NCI-H187 (cell line): ENCODE results near the gene NRXN3.
"Not testable (repeated sequence)": the region's sequence is repeated elsewhere in the genome, so short reads cannot be mapped to it uniquely, and the experiment has no call there.

Experiments
- DNase-seq, 2 experiments: peaks; one replicate each; lab custom pipeline; 2025; lab: John Stamatoyannopoulos, UW

The NRXN3 gene

DNA sequence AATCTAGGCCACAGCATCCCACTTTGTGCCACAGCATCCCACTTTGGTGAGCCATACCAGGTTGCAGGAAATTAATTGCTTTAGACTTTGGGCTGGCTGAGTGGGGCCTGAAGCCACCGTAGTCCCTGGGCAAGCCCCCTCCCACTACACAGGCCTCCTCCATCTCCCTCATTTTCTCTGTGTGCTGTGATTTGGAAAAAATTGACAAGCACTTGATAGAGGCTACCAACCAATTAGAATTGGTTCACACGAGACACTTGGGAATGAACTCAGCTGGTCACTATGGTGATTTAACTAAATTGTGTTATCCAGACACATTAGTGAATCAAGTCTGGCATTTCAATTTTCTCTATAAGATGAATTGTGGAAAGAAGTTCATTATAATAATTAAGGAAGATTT, 1560.0 kb downstream of the NRXN3 start:
- no peak for DNase-seq

DNA sequence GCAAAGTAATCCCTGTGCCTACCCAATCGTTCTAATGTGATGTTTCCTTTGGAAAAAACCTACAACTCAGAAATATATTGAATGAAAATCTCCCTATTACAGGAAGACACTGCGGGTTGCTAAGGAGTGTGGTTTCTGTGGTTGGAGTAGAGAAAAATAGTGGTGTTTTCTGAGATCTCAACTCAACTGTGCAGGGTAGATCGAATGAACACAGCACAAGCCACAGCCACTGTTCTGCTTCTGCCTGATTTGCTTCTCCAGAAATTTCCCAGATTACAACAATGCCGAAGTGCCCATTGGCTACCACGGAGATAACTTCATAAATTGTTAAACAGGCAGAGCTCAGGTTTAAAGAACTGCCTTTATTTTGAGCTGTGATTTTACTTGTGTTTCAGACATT, 1560.8 kb downstream of the NRXN3 start:
- DNase-seq: no peak

DNA sequence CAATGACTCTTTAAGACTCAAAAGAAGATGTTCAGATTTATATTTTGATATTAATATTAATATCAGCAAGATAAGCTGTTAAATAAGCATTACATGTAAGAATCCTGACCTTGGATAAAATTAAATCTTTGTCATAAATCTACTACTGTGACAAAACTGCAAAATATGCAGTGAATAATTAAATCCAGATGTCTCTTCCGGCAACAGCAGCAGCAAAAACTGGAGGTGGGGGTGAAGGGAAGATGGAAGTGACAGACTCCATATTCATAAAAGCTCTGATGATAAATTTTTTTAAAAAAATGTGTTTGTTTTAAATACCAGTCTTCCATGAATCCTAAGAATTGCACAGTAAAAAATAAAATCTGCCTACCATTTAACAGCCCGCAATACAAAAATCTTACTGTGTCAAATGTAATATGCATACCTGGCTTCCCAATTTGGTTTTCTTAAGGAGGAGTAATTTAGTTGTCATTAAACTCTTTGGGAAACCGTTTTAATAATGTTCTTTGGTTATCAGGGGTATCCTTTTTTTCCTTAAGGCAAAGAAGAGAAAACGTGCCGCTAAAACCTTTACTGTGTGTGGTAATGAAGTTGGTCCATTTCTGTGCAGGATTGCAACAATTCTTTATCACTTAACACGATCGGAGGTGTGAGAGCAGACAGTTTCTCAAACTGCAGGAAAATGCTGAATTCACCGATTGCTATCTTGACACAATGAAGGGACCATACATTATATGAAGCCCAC, 1562.9 kb downstream of the NRXN3 start:
- DNase-seq: no peak

DNA sequence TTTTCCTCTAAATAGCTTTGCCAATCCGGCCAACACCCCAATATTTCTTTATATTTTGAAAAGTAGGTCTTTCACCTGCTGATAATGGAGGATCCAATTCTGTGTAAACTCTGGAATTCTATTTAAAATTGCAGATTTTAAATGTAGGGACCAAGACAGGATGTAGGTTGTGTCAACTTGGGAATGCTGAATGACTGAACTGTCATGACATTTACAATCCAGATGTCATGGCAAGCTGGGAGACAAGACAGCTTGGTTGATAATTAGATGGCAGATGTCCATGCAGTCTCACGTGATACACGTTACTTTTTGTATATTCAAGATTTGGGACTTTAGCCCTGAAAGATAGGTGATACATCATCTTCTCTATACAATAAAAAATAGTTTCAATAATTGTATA, 1564.0 kb downstream of the NRXN3 start:
- no peak for DNase-seq

DNA sequence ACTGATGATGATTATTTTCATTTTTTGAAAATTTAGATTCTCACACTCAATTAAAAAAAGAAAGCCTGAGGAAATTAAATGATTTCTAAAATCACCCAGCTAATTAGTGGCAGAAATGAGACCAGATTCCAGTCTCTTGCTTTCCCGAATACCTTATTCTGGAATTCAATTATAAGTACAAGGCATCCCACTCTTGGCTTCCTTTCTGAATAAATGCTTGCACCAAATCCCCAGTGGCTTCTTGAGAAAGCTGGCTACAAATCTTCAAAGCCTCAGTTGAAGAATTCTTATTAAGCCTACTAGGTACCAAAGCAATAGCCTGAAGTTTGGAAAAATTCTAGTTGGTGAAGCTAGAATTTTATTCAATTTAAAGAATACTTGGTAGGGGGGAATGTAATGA, 1564.5 kb downstream of the NRXN3 start:
- no peak for DNase-seq

DNA sequence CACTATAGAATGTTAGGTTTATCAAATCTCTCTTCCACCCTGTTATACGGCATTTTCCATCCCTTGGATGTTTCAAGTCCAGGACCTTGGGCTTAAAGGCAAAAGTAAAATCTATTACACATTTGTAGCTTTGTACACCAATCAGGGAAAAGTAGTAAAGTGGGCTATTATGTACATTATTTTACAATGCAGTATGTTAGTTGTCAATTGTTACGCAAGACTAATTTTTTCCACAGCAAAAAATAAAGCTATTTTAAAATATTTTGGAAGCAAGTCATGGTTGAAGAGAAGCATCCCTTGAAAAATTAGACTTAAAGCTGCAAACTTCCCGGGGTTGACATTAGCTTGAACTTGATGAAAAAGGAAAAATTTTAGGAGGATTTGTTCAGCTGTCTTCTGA, 1564.9 kb downstream of the NRXN3 start:
- no peak for DNase-seq

DNA sequence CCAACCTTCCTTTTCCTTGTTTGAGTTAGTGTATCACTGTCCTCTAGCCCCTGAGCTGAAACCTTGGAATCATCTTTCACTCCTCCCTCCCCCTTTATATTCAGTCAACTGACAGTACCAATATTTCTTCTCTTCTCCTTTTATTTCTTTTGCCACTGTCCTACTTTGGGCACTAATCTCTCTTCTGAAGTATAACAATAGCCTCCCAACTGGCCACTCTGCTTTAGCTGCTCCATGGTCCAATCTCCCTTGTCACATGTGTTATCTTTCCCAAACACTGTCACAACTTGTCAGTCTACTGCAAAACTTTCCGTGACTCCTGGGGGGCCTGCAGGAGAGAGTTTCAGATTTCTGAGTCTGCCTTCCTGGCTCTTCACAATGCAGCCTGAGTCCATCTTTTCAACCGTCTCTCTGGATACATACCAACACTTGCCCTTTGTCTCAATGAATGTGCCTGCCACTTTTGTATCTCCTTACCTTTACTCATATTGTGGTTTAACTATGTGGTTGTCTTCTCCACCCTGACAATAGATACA, 1570.0 kb downstream of the NRXN3 start:
- no peak for DNase-seq

DNA sequence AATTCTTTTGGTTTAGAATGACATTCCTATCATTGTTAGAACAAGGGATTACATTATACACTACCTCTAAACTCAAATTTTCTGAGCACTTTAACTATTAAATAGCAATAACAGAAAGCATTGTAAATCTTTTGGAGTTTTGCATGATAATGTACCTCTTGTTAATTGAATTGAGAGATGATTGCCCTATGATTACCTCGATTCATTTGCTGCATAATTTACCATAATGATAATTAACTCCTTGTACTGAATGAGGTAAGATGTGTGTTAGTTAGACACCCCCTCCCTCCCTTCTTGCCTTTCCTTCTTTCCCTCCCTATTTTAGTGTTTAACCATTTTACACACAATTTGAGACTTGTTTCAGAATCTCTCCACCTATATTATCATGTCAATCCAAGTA, 1572.0 kb downstream of the NRXN3 start:
- DNase-seq: no peak

DNA sequence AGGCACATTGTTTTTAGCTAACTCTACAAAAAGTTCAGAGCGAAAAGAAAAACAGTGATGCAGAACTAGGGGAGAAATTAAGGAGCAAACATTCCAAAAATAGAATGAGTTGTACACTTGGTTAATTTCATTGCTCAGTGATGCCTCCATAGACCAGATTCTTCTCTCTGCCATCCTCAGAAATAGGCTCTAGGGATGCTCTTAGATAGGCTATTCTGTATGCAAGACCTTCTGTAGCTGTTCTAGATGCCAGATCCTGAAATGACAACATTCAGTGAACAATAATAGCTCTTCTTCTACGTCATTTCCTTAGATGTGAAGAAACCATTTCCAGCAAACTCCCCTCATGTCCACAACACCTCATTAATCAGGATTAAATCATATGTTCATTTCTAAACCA, 1574.9 kb downstream of the NRXN3 start:
- DNase-seq: no peak

DNA sequence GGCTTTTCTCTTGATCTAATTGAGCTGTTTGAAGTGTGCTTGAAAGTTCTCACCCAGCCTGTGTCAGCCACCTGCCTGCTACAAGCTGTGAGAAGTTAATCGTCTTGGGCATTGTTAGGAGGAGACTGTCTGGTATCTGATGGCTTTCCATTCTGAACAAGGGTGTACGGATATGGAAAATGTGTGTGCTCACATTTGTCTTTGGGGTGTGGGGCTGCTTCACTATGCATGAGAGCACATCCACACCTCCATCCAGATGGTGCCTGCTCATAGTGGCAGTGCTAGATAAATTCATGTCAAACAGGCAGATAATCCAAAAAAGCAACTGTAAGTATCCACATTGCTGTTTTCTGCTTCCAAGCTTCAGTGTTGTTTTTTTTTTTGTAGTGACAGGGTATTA, 1578.9 kb downstream of the NRXN3 start:
- peak in 1 of 2 experiments; percentile 67 for DNase-seq

DNA sequence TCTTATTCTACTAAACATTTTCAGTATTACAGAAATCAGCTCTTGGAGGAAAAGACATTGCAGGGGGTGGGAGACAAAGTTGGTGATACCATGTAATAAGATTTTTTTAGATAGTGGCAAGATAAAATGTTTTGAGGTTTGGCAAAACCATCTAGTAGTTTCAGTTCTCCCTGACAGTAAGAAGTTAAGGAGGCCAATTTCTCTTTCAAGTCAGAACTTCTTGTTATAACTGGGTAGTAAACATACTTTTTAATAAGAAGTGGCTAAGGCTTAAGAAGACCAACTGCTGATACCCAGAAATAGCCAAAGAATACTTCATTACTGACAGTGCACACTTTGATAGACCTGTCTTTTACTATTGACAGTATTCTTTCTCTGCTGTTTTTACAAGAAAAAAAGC, 1588.8 kb downstream of the NRXN3 start:
- DNase-seq: no peak

DNA sequence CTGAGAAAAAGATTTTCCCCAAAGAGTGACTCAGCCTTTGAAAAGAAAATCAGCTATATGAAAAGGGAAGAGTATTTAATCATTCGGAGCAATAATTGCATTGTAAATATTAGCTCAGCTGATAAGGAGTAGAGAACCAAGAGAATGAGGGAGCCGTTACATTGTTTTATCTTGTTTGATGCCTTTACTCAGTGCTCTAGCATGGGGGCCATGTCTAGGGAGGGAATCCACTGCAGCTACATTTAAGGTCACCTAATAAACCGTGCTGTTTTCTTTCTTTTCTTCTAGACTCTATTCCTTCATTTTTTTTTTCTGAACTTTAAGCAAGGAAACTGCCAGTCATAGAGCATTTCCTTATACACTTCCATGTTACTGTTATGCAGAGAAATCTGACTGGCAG, 1594.2 kb downstream of the NRXN3 start:
- no peak for DNase-seq

DNA sequence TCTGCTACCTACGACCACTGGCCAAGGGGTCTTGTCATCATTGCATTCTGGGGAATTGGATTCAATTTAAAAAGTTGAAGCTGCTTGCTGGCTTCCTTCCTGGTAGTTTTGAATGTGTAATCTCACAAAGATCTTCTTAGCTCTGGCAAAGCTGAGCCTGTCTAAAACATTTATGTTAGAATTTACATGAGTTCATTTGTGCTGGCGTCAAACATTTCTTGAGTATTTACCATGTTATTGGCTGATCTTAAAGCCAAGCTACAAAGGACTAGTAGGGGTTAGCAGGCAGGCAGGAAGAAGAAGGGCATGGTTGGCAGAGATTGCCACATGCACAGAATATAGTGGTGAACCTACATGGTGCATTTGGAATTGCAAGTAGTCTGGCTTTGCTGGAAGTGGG, 1596.3 kb downstream of the NRXN3 start:
- DNase-seq: no peak

DNA sequence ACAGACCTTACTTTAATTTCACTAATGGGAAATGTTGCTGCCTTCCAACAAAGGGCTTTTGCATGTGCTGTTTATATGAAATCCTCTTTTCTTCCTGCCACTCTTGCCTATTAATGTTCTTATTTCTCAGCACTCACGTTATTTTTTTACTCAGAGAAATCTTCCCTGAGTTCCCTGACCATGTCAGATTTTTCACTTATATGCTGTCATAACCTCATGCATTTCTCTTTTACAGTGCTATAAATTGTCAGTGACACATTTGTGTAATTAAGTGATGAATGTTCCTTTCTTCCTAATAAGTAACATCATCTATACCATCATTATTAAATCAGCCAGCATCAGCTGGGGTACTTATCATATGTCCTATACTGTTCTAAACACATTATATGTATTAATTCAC, 1597.1 kb downstream of the NRXN3 start:
- no peak for DNase-seq

DNA sequence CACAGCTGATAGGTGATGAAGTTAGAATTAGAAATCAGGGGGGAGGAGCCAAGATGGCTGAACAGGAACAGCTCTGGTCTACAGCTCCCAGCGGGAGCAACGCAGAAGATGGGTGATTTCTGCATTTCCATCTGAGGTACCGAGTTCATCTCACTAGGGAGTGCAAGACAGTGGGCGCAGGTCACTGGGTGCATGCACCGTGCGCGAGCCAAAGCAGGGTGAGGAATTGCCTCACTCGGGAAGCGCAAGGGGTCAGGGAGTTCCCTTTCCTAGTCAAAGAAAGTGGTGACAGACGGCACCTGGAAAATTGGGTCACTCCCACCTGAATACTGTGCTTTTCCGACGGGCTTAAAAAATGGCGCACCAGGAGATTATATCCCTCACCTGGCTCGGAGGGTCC, 1597.5 kb downstream of the NRXN3 start:
- DNase-seq: not testable (repeated sequence)

DNA sequence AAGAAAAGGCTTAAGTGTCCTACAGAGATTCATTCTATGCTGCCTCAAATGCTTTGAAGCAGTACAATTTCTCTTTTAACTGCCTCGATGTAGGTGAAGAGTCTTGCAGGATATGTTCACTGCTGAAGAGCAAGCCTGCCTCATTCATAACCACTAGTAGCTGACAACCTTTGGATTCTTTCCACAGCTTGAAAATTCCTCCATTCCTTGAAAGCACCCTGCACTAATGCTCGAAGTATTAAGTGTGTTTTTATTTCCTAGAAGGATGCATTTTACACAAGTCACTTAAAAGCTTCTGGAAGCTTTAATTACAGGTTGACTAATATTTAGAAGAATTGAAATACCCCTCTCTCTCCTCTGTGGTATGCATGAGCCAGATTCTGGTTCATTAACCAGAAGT, 1611.7 kb downstream of the NRXN3 start:
- DNase-seq: no peak

DNA sequence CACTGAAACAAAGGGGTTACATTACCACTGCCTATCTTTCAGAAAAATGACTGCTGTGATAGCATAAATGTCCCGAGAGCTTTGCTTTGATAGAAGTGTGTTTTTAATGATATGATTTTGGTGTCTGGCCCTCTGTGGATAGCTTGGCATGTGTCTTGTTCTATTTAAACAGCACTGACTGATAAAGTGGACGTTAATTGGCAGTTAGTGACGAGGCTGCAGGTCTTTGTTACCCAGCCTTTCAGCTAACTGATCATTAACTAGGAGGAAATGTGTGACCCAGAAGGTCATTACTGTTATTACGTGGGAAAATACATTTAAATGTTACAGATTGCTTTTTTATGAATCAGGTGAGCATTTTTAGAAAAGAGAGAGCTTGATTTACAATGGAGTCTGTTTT, 1612.9 kb downstream of the NRXN3 start:
- no peak for DNase-seq

DNA sequence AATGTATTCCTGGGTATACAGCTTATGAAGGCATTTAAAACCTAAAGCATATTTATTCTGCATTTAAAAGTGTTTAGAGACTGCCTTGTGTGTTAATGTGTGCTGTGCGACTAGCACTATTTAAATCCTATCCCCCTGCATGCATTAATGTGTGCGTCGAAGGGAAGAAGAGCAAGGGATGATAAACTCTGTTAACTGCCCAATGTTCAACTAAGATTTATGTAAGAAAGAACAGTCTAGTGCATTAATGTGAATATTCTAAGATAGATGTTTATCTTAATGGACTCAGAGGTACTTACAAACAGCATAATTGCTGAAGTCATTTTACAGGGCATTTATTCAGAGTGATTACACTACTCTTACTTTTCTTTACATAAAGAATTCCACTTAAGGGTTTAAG, 1616.3 kb downstream of the NRXN3 start:
- DNase-seq: no peak

DNA sequence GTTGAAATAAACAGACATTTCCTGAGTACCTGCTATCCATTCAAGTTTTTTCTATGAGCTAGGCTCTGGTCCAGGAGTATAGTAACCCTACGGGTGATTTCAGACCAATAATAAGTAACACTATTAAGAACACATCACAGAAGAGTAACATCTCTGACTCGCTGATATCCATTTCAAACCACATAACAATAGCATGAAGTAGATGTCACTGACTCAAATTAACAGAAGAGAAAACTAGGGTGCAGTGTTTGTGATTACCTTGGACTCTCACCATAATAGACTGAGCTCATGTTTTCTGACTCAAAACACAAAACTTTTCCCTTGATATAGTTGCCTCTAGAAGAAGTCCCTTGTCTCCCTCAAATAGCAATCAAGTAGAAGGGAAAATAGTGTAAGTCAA, 1618.2 kb downstream of the NRXN3 start:
- DNase-seq: no peak

DNA sequence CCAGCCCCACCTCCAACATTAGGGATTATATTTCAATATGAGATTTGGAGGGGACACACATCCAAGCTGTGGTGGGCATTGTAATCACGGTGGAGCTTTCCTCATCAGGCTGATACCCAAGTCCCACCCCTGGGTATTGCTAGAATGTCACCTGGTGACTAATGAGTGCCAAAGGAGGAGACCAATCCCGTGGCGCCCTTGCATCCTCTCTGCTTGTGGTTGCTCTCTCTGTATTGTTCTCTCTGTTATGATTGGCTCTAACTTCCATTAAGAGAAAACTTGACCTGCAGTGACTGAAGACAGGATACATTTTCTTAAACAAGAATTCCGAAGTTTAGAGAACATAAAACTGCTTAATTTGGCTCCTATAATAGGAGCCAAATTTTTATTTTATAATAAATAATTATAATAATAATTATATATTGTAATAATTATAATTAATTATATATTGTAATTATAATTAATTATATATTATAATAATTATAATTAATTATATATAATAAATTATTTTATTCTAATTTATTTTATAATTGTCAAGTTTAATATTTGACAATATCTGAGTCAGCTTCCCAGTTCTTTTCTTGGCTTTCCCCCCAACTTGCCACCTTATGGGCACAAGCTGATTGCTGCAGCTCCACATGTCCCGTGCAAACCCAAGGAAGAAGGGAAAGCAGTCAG, 1621.0 kb downstream of the NRXN3 start:
- DNase-seq: no peak

DNA sequence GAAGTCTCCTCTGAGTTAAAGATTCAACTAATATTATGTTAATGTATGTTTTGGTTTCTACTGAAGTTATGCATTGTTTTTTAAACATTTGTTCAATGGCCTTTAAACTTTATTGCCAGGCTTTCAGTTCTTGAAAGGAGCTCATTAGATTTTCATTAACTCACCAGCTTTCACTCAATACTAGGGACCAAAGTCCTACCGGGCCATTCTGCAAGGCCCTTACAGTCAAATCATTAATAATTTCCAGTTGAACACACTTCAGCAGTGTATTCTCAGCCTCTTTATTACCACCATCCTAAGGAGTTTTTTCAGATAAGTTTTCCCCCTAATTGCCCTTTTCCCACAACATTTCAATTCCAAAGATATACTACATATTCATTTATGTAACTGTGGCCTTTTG, 1631.9 kb downstream of the NRXN3 start:
- DNase-seq: no peak

DNA sequence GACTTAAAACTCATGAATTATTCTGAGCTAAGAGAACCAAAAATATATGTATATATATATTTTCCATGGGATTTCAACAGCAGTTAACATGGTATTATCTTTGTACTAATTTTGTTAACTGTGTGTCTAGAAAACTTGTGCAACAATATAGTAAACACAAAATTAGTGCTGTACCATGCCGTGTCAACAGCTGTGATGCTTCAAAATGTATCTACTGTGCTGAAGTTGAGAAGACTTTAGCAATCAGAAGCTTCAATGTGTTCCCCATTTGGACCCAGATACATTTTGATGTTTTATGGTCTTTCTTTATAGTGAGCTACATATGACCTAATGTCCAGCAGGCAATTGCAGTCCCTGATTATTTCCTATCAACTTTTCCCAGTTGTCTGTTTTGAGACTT, 1635.5 kb downstream of the NRXN3 start:
- DNase-seq: no peak

DNA sequence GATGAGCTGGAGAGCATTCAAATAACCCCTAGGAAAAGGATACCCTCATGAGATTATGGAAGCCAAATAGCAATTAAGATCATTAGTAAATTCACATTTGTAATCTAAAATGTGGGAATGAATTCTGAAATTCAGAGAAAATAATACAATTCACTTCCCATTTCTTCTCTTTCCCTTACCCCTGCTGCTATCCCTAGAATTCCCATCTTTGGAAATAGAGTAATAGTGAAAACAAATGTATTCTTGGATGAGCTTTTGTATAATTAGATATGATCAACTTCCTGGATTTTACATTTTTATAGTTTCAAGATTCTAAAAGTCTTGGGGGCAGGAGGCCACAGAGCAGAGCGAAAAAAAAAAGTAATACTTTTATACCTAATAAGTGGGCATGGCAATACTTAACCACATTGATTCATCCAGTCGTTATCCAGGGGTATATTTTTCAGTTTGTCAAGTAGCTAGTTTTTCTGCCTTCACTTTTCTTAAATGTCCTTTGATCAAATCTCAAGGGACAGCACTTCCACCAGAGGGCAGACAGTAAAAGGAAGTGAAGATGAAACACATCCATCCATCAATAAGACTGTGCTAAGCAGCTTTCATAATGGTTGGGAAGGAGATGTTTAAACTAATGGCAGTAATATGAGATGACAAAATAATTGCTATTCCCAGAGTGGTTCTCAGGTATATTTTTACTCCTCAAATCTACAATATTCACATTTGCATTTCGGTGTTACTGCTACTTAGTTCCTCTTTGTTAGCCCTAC, 1639.9 kb downstream of the NRXN3 start:
- DNase-seq: peak; percentile 42 to 56
